GM12878 (cell line): ENCODE results near the gene MAP1S. TPM values are rescaled to one million over a fixed set of nuclear protein-coding genes. Genes with fewer than 3 reads are reported as not detected.

ENCODE experiments used
- CREM ChIP-seq: IDR thresholded peaks from 2 replicates; pipeline ENCODE4 v1.6.1; 2014; ENCODE audit warnings: antibody characterized with exemption, low read depth
- DPF2 ChIP-seq: fragments of 450-650 bp; IDR thresholded peaks from 2 replicates; pipeline ENCODE4 v1.6.1; 2017; ENCODE audit warnings: mild to moderate bottlenecking
- EED ChIP-seq: sonication (generic); IDR thresholded peaks from 2 replicates; pipeline ENCODE4 v1.6.1; 2016; ENCODE audit warnings: antibody characterized with exemption, low read depth
- MEF2A ChIP-seq: IDR thresholded peaks from 2 replicates; pipeline ENCODE4 v1.6.1; 2011; ENCODE audit warnings: low read depth, mild to moderate bottlenecking, low read length, moderate library complexity; ENCODE audit not compliant: insufficient read depth
- NFIC ChIP-seq: IDR thresholded peaks from 2 replicates; pipeline ENCODE4 v1.6.1; 2012; ENCODE audit warnings: low read depth, mild to moderate bottlenecking, inconsistent platforms, low read length, moderate library complexity
- NR2F1 ChIP-seq: fragments of 450-650 bp; conservative IDR thresholded peaks from 2 replicates; pipeline ENCODE4 v1.6.1; 2017; ENCODE audit warnings: mild to moderate bottlenecking
- STAT1 ChIP-seq: fragments of 450-650 bp; conservative IDR thresholded peaks from 2 replicates; pipeline ENCODE4 v1.6.1; 2014; ENCODE audit warnings: antibody characterized with exemption, mild to moderate bottlenecking
- ZBED1 ChIP-seq: IDR thresholded peaks from 2 replicates; pipeline ENCODE4 v1.6.1; 2016; ENCODE audit warnings: borderline replicate concordance
- polyA plus RNA-seq, 11 experiments: library from polyadenylated mRNA; depleted of rRNA in 4 of 11; unstranded in 6 of 11; stranded (reverse) in 5 of 11; fragments of >200 nt; fragmentation: Nextera tagmentation in 4 of 11; fragmentation: Illumina TruSeq in 1 of 11; extraction: Ambion mirVana in 4 of 11; extraction: Trizol in 1 of 11; gene quantifications; 1 replicate in 1 of 11; 2 replicates in 10 of 11; pipeline versions ENCODE4 v1.2.1 to v1.2.3, GENCODE V29; 2011 to 2016; ENCODE audit warnings: inconsistent platforms in 2 of 11, missing spikeins in 2 of 11, low read depth in 1 of 11
- total RNA-seq, 4 experiments: library from RNA; depleted of rRNA in 3 of 4; stranded (reverse); fragments of >200 nt in 3 of 4; fragmentation: Illumina TruSeq in 1 of 4; extraction: Trizol in 1 of 4; gene quantifications; 2 replicates each; pipeline versions ENCODE4 v1.2.1 to v1.2.3, GENCODE V29; 2013 to 2021
- TF ChIP-seq, protein P1 (sequence below): fragments of 450-650 bp; IDR thresholded peaks from 2 replicates; pipeline ENCODE4 v1.6.1; 2018; ENCODE audit warnings: borderline replicate concordance, mild to moderate bottlenecking; ENCODE audit not compliant: partially characterized antibody
- TF ChIP-seq, protein P2 (sequence below): fragments of 450-650 bp; IDR thresholded peaks from 2 replicates; pipeline ENCODE4 v1.6.1; 2016; ENCODE audit warnings: mild to moderate bottlenecking
- TF ChIP-seq, protein P3 (sequence below): fragments of 150-350 bp; IDR thresholded peaks from 2 replicates; pipeline ENCODE4 v1.6.1; 2016; ENCODE audit warnings: low read depth, low read length
- TF ChIP-seq, protein P4 (sequence below): IDR thresholded peaks from 2 replicates; pipeline ENCODE4 v1.6.1; 2012; ENCODE audit warnings: mild to moderate bottlenecking, low read depth, low read length
- TF ChIP-seq, protein P5 (sequence below): fragments of 450-650 bp; IDR thresholded peaks from 2 replicates; pipeline ENCODE4 v1.6.1; 2017; ENCODE audit warnings: mild to moderate bottlenecking, moderate library complexity

Gene MAP1S
- total and polyA plus RNA-seq, 10 of the 15 experiments (the other 5 are each of a cell fraction or from before 2014, with no cell fraction given), result 2.1 to 63.9 (median 15.0) TPM

DNA sequence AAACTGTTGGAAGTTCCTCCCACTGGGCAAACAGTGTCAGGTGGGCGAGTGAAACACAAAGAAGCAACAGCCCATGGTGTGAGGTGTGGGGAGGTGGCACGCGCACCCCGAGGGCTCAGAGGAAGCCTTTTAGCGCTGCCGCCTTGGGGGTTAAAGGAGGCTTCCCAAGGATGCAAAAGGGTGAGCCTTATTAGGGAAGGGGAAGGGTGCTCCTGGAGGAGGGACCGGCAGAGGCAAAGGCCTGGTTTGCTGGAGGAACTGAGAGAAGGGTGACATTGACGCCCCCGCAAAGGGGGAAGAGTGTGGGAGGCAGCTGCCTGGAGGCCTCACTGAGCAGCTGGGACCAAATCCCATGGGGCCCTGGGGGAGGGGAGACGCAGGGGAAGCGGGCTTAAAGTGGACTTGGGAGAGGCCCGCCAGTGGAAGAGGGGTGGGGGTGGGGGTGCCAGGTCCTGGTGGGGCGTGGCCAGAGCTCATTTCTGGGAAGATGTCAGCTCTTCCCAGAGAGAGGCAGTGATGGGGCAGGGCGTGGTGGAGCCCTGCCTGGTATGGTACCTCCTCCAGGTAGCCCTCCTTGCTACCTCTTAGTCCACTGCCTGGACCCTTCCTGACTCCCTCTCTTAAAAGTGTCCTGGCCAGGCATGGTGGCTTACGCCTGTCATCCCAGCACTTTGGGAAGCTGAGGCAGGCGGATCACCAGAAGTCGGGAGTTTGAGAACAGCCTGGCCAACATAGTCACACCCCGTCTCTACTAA is 20.0 kb downstream of the MAP1S start (continued):
- TF ChIP-seq, protein P1, sequence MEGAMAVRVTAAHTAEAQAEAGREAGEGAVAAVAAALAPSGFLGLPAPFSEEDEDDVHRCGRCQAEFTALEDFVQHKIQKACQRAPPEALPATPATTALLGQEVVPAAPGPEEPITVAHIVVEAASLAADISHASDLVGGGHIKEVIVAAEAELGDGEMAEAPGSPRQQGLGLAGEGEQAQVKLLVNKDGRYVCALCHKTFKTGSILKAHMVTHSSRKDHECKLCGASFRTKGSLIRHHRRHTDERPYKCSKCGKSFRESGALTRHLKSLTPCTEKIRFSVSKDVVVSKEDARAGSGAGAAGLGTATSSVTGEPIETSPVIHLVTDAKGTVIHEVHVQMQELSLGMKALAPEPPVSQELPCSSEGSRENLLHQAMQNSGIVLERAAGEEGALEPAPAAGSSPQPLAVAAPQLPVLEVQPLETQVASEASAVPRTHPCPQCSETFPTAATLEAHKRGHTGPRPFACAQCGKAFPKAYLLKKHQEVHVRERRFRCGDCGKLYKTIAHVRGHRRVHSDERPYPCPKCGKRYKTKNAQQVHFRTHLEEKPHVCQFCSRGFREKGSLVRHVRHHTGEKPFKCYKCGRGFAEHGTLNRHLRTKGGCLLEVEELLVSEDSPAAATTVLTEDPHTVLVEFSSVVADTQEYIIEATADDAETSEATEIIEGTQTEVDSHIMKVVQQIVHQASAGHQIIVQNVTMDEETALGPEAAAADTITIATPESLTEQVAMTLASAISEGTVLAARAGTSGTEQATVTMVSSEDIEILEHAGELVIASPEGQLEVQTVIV, result no peak
- TF ChIP-seq, protein P2, sequence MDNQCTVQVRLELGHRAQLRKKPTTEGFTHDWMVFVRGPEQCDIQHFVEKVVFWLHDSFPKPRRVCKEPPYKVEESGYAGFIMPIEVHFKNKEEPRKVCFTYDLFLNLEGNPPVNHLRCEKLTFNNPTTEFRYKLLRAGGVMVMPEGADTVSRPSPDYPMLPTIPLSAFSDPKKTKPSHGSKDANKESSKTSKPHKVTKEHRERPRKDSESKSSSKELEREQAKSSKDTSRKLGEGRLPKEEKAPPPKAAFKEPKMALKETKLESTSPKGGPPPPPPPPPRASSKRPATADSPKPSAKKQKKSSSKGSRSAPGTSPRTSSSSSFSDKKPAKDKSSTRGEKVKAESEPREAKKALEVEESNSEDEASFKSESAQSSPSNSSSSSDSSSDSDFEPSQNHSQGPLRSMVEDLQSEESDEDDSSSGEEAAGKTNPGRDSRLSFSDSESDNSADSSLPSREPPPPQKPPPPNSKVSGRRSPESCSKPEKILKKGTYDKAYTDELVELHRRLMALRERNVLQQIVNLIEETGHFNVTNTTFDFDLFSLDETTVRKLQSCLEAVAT, result no peak
- TF ChIP-seq NR2F1 (peak; percentile 41; the same call in 1 of the 2 replicates), MEF2A (0 out of 2 replicates have a peak, but pooled peaks have one; percentile 61), NFIC (peak; percentile 74; the same call in 1 of the 2 replicates), ZBED1 (0 out of 2 replicates have a peak, but pooled peaks have one; percentile 27), DPF2 (peak; percentile 92), EED (peak; percentile 84), STAT1 (no peak), CREM (0 out of 2 replicates have a peak, but pooled peaks have one; percentile 56)
- TF ChIP-seq, protein P3, sequence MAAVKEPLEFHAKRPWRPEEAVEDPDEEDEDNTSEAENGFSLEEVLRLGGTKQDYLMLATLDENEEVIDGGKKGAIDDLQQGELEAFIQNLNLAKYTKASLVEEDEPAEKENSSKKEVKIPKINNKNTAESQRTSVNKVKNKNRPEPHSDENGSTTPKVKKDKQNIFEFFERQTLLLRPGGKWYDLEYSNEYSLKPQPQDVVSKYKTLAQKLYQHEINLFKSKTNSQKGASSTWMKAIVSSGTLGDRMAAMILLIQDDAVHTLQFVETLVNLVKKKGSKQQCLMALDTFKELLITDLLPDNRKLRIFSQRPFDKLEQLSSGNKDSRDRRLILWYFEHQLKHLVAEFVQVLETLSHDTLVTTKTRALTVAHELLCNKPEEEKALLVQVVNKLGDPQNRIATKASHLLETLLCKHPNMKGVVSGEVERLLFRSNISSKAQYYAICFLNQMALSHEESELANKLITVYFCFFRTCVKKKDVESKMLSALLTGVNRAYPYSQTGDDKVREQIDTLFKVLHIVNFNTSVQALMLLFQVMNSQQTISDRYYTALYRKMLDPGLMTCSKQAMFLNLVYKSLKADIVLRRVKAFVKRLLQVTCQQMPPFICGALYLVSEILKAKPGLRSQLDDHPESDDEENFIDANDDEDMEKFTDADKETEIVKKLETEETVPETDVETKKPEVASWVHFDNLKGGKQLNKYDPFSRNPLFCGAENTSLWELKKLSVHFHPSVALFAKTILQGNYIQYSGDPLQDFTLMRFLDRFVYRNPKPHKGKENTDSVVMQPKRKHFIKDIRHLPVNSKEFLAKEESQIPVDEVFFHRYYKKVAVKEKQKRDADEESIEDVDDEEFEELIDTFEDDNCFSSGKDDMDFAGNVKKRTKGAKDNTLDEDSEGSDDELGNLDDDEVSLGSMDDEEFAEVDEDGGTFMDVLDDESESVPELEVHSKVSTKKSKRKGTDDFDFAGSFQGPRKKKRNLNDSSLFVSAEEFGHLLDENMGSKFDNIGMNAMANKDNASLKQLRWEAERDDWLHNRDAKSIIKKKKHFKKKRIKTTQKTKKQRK, result no peak
- TF ChIP-seq, protein P4, sequence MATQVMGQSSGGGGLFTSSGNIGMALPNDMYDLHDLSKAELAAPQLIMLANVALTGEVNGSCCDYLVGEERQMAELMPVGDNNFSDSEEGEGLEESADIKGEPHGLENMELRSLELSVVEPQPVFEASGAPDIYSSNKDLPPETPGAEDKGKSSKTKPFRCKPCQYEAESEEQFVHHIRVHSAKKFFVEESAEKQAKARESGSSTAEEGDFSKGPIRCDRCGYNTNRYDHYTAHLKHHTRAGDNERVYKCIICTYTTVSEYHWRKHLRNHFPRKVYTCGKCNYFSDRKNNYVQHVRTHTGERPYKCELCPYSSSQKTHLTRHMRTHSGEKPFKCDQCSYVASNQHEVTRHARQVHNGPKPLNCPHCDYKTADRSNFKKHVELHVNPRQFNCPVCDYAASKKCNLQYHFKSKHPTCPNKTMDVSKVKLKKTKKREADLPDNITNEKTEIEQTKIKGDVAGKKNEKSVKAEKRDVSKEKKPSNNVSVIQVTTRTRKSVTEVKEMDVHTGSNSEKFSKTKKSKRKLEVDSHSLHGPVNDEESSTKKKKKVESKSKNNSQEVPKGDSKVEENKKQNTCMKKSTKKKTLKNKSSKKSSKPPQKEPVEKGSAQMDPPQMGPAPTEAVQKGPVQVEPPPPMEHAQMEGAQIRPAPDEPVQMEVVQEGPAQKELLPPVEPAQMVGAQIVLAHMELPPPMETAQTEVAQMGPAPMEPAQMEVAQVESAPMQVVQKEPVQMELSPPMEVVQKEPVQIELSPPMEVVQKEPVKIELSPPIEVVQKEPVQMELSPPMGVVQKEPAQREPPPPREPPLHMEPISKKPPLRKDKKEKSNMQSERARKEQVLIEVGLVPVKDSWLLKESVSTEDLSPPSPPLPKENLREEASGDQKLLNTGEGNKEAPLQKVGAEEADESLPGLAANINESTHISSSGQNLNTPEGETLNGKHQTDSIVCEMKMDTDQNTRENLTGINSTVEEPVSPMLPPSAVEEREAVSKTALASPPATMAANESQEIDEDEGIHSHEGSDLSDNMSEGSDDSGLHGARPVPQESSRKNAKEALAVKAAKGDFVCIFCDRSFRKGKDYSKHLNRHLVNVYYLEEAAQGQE, result no peak
- TF ChIP-seq, protein P5, sequence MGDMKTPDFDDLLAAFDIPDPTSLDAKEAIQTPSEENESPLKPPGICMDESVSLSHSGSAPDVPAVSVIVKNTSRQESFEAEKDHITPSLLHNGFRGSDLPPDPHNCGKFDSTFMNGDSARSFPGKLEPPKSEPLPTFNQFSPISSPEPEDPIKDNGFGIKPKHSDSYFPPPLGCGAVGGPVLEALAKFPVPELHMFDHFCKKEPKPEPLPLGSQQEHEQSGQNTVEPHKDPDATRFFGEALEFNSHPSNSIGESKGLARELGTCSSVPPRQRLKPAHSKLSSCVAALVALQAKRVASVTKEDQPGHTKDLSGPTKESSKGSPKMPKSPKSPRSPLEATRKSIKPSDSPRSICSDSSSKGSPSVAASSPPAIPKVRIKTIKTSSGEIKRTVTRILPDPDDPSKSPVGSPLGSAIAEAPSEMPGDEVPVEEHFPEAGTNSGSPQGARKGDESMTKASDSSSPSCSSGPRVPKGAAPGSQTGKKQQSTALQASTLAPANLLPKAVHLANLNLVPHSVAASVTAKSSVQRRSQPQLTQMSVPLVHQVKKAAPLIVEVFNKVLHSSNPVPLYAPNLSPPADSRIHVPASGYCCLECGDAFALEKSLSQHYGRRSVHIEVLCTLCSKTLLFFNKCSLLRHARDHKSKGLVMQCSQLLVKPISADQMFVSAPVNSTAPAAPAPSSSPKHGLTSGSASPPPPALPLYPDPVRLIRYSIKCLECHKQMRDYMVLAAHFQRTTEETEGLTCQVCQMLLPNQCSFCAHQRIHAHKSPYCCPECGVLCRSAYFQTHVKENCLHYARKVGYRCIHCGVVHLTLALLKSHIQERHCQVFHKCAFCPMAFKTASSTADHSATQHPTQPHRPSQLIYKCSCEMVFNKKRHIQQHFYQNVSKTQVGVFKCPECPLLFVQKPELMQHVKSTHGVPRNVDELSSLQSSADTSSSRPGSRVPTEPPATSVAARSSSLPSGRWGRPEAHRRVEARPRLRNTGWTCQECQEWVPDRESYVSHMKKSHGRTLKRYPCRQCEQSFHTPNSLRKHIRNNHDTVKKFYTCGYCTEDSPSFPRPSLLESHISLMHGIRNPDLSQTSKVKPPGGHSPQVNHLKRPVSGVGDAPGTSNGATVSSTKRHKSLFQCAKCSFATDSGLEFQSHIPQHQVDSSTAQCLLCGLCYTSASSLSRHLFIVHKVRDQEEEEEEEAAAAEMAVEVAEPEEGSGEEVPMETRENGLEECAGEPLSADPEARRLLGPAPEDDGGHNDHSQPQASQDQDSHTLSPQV, result no peak
